NCI-H748 (cell line): ENCODE data around the gene SLC19A2.
"Not testable (repeated sequence)": the region's sequence is repeated elsewhere in the genome, so short reads cannot be mapped to it uniquely, and the experiment has no call there.

ENCODE experiments used
- DNase-seq: peaks from one replicate; lab custom pipeline; 2025; ENCODE audit not compliant: unreplicated experiment; lab: John Stamatoyannopoulos, UW

The SLC19A2 gene

DNA sequence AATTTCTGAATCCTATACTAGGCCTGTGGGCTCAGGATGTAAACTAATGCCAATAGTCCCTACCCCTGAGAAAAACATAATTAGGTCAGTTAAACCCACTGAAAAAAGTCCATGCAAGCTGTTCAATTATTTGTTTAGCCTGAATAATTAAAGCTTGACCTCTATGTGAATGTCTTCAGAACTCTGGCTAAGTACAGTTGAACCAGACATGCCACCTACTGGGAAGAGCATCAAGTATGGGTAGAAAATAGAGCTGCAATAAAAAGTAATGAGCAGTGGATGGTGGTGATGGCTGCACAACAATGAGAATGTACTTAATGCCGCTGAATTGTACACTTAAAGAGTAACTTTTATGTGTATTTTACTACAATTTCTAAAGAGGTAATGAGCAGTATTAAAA, 23.6 kb upstream of the SLC19A2 start:
- peak; percentile 95 for DNase-seq

- peak; percentile 19 for DNase-seq
Measured at GRCh38 chr1:169508432-169509338, 22.9 kb upstream of the SLC19A2 start.

DNA sequence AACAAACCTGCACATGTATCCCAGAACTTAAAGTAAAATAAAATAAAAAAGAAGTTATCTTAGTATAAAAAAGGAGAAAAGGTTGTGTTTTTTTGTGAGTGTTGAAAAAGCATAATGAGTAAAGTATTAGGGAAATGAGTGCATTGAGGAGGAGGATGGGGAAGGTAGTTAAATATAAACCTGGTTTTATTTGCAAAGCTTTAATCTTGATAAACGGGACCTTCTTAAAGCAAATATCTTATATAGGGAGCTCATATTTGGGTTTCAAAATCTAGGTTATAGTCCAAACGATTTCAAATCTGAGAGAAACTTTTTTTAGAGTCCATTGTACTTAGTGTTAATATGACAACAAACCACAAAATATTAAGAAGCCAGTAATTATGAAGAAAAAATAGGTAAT, 21.7 kb upstream of the SLC19A2 start:
- no peak for DNase-seq

DNA sequence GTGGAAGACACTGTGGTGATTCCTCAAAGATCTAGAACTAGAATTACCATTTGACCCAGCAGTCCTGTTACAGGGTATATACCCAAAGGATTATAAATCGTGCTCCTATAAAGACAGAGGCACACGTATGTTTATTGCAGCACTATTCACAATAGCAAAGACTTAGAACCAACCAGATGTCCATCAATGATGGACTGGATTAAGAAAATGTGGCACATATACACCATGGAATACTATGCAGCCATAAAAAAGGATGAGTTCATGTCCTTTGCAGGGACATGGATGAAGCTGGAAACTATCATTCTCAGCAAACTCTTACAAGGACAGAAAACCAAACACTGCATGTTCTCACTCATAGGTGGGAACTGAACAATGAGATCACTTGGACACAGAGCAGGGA, 17.9 kb upstream of the SLC19A2 start:
- DNase-seq: not testable (repeated sequence)

GRCh38 chr1:169499807-169500206, 14.1 kb upstream of the SLC19A2 start:
- no peak for DNase-seq

DNA sequence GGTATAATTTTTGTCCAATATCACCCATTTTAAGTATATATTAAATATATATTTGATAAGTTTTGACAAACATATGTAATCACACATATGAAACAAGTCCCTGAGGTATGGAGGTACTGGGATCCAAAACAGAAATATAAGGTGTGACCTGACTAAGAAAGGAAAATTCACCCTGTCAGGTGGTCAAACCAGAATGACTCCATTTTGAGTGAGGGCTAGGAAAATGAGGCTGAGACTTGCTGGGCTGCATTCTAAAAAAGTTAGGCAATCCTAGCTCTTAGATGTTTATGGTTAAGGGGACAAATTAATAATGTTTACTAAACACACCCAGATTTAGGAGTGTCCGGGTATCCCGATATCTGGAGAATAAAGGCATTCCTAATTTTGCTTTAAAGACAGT, 11.6 kb upstream of the SLC19A2 start:
- DNase-seq: no peak

- DNase-seq: no peak
Measured at GRCh38 chr1:169495916-169496315, 10.2 kb upstream of the SLC19A2 start.

DNA sequence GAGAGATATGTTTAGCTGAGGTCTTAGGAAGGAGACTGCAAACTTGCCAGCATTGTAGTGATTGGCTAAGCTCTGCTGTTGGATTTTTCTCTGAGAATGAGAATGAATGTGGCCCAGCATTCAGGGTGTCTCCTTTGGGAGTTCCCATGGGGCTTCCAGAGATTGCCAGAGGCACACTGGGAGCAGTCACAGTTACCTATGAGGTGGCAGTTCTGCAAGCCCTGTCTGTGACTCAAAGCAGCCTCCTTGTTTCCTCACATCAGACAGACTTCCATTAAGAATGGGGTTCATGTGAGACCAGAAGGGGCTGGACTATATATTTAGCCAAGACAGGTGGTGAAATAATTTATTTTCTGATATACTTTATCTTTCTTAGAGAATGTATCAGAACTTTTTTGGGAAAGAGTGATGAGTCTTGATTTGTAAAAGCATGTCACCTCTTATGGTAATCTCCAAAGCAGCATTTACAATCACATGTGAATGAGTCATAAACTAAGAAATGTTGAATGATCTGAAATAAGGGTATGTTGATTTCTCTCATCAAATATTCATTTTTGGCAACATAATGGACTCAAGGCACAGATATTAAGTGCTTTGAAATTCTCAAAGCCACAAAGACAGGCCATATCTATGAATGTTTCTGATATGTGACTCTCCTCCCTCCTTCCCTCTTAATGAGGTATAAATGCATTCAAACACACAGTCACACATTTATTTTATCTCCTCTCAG, 9.5 kb upstream of the SLC19A2 start:
- DNase-seq: no peak

- DNase-seq: no peak
Measured at GRCh38 chr1:169494343-169494742, 8.6 kb upstream of the SLC19A2 start.

DNA sequence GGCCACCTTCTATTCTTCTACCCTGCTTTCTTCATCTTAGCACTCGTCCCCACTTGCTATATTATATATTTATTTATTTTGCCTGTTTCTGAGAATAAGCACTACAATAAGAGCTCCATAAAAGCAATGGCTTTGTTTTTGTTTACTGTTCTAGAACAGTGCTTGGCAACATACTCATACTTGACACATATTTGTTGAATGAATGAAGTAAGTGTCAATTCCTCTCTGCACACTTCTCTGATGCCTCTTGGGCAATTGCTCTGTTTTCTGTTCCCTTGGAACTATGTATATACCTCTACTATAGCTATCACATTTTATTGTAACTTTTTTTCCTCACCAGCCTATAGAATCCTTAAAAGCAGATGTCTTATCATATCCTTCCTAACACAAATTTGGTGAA, 7.5 kb upstream of the SLC19A2 start:
- no peak for DNase-seq

DNA sequence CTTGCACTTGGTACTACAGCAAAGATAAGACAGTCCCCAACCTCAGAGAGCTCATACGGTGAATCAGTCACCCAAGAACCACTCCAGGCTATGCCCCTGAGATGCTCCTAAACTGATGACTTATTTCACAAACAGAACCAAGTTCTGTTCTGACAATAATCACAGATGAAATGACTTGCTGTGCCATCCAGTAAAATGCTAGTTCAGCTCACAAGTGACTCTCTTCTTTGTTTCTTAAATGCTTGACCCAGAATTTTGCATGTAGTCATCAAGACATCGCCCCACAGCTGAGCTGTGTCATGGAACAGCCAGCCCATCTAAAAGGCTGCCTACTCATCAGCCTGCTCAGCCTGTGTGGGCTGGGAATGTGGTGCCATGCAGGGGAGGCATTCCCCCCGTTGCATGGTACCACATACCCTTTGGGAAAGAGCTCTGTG, 6.1 kb upstream of the SLC19A2 start:
- no peak for DNase-seq

- no peak for DNase-seq
Measured at GRCh38 chr1:169488157-169488556, 2.4 kb upstream of the SLC19A2 start.

DNA sequence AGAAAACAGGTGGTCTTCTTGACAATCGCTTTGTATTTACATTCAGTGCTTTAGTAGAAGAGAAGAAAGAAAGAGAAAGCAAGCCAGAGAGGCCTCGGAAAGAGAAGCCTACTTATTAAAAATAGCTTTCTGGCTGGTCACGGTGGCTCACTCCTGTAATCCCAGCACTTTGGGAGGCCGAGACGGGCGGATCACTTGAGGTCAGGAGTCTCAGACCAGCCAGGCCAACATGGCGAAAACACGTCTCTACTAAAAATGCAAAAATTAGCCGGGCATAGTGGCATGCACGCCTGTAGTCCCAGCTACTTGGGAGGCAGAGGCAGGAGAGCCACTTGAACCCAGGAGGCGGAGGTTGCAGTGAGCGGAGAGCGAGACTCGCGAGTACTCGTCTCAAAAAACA, 1.8 kb upstream of the SLC19A2 start:
- DNase-seq: no peak

DNA sequence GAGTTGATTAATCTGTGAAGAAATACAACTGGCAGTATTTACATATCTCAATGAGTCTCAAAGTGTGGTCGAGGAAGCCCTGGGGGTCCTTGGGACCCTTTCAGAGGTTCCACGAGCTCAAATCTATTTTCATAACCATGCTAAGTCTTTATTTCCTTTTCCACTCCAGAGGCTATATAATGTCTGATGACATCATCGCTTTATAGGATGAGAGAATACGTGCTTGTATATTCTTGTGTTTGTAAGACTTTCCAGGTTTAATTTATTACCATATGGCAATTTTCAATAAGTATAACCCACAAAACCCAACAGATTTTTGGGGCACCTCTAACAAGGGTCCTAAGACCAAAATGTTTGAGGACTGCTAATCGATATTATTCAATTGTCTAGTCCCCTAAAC, 1.4 kb upstream of the SLC19A2 start:
- no peak for DNase-seq

DNA sequence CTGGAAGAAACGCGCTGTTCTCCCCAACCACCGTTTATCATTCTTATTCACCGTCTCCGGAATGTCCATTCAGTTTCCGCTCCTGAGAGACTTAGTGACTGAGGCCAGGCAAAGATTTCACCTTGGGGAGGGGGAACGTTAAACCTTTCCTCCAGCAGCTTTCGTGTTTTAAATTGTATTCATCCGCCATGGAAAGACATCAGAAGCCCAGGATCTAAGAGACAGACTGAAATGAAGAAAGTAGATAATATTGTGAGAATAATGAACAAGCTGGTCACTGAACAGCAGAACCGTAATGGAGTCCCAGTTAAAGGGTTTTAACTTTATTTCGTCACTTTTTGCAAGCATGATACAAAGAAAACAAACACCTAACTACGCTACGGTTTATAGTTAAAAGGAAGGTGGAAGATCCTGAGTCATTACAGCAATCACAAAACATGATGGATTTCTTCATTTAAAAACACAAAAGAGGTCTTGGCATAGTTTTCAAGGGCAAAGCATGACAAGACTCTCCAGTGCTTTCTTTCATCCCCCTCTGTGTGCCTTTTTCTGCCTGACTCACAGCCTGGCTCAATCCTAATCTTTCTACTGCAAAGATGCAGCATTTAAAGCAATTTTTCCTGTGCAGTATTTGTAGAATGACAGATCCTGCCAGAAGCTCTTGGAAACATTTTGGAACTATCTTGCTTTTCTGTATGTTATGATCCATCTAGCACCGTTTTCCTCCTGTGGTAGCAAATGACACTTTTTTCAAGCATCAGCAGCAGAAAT, 722 bp upstream of the SLC19A2 start:
- DNase-seq: no peak

DNA sequence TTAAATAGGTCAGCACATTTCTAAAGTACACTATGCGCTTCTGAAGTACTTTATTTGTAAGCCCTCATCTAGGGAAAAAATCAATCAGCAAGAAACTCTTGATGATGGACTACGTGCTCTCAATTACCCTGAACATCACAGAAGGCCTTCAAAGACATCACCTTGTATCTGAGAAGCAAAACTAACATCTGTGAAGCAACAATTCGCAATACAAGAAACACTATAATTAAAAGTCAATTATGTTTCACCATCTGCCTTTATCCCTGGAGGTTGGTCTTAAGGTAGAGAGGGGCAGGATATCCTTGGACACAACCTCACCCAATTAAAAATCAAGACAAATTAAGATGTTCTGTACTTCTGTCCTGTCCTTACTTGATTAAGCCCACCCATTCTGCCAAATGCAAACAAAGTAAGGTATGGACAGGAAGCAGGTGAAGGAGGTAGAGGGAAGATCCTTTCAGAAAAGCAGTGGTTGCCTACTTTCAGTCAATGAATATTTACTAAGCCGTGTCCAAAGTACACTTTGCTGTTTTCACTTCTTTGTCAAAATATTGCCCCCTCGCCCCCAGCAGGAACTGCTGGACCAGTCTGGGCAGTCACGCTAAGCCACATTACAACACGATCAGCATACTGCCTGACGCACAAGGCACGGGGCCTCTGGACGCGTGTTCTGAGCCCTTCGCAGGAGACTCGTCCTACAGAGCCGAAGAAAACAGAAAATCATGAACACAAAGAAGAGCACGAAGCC, 887 bp downstream of the SLC19A2 start:
- peak; percentile 53 for DNase-seq

- DNase-seq: peak; percentile 17
Measured at GRCh38 chr1:169484101-169484500, 1.6 kb downstream of the SLC19A2 start.

DNA sequence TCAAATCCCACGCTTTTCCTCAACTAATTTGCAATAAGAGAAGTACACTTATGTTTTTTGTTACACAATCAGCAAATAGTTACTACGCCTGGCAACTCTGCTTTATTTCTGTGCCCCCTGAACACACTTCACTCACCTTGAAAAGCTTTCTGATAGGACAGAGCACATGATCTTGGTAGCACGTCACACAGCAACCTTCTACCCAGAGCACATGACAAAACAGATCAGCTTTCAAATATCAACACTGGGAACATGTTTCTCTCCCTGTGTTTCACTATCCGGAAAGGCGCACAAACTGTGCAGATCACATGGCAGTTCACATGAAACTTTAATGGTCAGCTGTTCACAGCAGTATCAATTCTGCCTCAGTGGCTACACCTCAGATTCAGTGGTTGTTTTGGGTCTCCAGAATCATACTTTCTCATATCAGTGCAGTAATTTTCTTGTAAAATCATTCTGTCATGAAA, 2.2 kb downstream of the SLC19A2 start:
- DNase-seq: peak; percentile 44

DNA sequence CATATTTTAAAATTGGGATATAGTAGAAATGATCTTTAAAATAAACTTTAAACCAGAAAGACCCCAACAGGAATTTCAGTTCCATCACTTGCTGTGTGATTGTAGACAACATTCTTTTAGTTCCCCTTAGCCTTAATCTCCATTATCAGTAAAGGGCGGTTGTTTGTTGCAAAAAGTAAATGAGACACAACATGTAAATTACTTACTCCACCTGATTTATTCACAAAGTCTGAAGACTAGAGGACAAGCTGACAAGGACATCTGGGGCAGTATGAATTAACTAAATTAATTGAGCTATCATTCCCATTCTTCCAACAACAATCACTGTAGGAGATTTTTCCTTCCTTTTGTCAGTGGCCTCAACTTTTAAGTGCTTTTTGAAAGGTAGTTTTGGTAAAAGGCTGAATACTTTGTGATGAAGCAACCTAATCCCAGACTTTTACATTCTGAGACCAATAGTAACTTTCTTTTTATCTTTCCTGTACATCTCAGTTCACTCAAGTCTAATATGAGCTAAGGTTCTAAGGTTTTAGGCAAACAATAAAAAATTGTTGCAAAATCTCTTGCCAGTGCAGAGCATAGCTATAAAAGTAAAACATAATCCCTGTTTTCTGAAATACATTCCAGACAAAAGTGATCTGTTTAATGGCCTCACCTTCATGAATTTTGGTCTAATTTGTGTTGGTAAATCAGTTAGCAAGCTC, 6.2 kb downstream of the SLC19A2 start:
- no peak for DNase-seq

GRCh38 chr1:169478094-169478672, 7.6 kb downstream of the SLC19A2 start:
- DNase-seq: no peak
